Measurements from ENCODE around the gene SLC44A5. TPM values are rescaled to one million over a fixed set of nuclear protein-coding genes. Genes with fewer than 3 reads are reported as not detected.
"Not testable (repeated sequence)": the region's sequence is repeated elsewhere in the genome, so short reads cannot be mapped to it uniquely, and the experiment has no call there.

Gene SLC44A5
- total and polyA plus RNA-seq, 10 donors = 0.28 to 4.0 (median 0.87) TPM

DNA sequence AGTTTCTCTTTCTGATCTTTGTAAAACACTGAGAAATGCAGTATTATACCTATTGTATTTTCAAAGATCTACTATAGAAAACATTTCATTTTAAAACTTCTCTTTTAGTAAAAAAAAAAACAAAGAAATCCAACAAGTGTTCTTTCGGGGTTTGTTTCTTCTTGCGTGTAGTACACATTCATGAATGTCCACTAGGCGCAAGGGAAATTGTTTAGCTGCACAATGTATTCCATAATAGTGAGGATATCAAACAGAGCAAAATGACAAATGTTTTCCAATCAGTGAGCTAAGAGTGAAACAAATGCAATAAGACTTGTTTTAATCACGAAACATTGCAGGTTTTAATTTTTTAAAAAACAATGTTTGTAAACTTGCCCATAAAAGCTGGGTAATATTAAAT is 408.2 kb downstream of the SLC44A5 start:
- no peak for DNase-seq
- TF ChIP-seq POLR2AphosphoS5 (IDR thresholded peaks at IDR 0.05) = no peak
- no peak for TF ChIP-seq POLR2A (IDR thresholded peaks at IDR 0.05)
- TF ChIP-seq, protein P1, sequence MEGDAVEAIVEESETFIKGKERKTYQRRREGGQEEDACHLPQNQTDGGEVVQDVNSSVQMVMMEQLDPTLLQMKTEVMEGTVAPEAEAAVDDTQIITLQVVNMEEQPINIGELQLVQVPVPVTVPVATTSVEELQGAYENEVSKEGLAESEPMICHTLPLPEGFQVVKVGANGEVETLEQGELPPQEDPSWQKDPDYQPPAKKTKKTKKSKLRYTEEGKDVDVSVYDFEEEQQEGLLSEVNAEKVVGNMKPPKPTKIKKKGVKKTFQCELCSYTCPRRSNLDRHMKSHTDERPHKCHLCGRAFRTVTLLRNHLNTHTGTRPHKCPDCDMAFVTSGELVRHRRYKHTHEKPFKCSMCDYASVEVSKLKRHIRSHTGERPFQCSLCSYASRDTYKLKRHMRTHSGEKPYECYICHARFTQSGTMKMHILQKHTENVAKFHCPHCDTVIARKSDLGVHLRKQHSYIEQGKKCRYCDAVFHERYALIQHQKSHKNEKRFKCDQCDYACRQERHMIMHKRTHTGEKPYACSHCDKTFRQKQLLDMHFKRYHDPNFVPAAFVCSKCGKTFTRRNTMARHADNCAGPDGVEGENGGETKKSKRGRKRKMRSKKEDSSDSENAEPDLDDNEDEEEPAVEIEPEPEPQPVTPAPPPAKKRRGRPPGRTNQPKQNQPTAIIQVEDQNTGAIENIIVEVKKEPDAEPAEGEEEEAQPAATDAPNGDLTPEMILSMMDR (IDR thresholded peaks at IDR 0.05 in 8 of 11, conservative IDR thresholded peaks at IDR 0.05 in 3 of 11) = no peak
- no peaks in the 10 kb centered on the region for H3K4me1 ChIP-seq
- intact Hi-C loops (cut with DNase I; ENCODE audit: low total_unique reads) = loop anchor here (5.0 kb wide), 1 partner anchor 430 kb away; no protein-coding TSS in a partner anchor
- H3K27me3 ChIP-seq (replicated peaks in 1 of 7) = peaks cover 0 to 3% (median 0%) of the 10 kb centered on the region in 7 donors
- no peaks in the 10 kb centered on the region for H3K9me3 ChIP-seq
- H3K4me3 ChIP-seq = no peak overlapping the region
- 84 to 97% (median 90%) methylated on average over 4 of the region's 4 CpGs for WGBS, 5 donors
- H3K36me3 ChIP-seq = no peaks in the 10 kb centered on the region
- no peak overlapping the region for H3K27ac ChIP-seq

DNA sequence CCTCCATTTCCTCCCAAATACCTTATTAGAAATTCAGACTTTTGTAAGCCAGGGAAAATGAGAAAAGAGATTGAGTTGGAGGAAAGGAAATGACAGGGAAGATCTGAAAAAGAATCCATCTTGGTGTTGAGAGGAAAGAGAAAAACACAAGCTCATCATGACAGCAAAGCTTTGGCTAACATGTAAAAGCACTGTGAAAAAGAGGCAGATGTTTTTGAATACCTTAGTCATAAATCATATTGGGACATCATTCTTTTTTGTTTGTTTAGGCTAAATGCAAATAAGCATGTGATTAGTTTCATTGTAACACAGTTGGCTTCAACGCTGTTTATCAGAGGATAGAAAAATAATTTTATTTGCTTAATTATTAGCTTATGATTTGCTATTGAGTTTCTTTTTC is 412.2 kb downstream of the SLC44A5 start:
- intact Hi-C loops (cut with DNase I; ENCODE audit: low total_unique reads) = no loop called here
- no peaks in the 10 kb centered on the region for H3K36me3 ChIP-seq
- H3K9me3 ChIP-seq = no peaks in the 10 kb centered on the region
- H3K4me3 ChIP-seq = no peak overlapping the region
- no peak overlapping the region for H3K27ac ChIP-seq
- H3K27me3 ChIP-seq (replicated peaks in 1 of 7) = peaks cover 0 to 3% (median 0%) of the 10 kb centered on the region in 7 donors
- H3K4me1 ChIP-seq = no peaks in the 10 kb centered on the region
- no peak for DNase-seq
- TF ChIP-seq, protein P1 (IDR thresholded peaks at IDR 0.05 in 8 of 11, conservative IDR thresholded peaks at IDR 0.05 in 3 of 11) = no peak
- TF ChIP-seq POLR2A (IDR thresholded peaks at IDR 0.05) (no peak), POLR2AphosphoS5 (IDR thresholded peaks at IDR 0.05) (no peak)
- 92 to 98% (median 96%) methylated on average over 1 of the region's 1 CpG for WGBS, 5 donors

DNA sequence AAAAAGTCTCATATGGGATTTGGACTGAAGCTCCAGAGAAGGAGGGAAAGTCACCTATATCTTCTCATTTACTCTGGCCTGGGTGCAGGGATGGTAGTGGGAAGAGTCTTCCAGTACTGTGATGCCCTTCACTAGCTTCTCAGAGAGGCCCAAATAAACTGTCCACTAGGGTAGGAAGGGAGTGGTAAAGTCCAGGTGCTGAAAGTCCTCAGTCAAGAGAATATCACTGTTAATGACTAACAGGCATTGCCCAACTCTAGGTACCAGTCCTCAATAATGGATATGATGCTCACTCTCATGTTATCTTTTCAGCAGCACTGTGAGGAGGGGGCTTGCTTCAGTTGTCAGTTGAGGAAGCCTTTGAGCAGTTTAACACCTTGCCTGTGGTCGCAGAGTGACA is 412.8 kb downstream of the SLC44A5 start:
- H3K4me3 ChIP-seq = no peak overlapping the region
- no peaks in the 10 kb centered on the region for H3K36me3 ChIP-seq
- no peak overlapping the region for H3K27ac ChIP-seq
- no peak for DNase-seq
- no peaks in the 10 kb centered on the region for H3K9me3 ChIP-seq
- no peaks in the 10 kb centered on the region for H3K4me1 ChIP-seq
- 52 to 86% (median 64%) methylated on average over 1 of the region's 1 CpG for WGBS, 5 donors
- peaks cover 0 to 3% (median 0%) of the 10 kb centered on the region in 7 donors for H3K27me3 ChIP-seq (replicated peaks in 1 of 7)
- intact Hi-C loops (cut with DNase I; ENCODE audit: low total_unique reads) = no loop called here
- TF ChIP-seq POLR2A (IDR thresholded peaks at IDR 0.05) = no peak
- no peak for TF ChIP-seq POLR2AphosphoS5 (IDR thresholded peaks at IDR 0.05)
- TF ChIP-seq, protein P1 (IDR thresholded peaks at IDR 0.05 in 8 of 11, conservative IDR thresholded peaks at IDR 0.05 in 3 of 11) = no peak

DNA sequence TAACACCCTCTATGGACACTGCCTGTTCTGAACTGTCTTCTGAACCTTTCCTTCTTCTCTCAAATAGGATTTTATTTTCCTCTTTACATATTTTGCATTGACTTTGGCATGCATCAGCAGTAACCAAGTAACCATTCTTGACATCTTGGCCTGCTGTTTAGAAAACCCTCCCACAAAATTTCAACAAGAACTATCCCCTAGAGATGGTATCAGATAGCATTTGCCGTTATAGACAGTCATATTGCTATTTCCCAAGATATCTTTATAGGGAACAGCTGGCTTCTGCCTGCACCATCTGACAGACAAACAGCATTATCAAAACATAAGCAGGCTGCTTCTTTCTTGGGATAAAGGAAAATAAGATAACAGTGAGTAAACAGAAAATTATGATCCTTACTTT is 422.0 kb downstream of the SLC44A5 start:
- no peaks in the 10 kb centered on the region for H3K36me3 ChIP-seq
- no peaks in the 10 kb centered on the region for H3K4me1 ChIP-seq
- DNase-seq = no peak
- no peak overlapping the region for H3K27ac ChIP-seq
- H3K27me3 ChIP-seq (replicated peaks in 1 of 7) = no peaks in the 10 kb centered on the region
- no peaks in the 10 kb centered on the region for H3K9me3 ChIP-seq
- no peak for TF ChIP-seq POLR2AphosphoS5 (IDR thresholded peaks at IDR 0.05)
- TF ChIP-seq, protein P1 (IDR thresholded peaks at IDR 0.05 in 8 of 11, conservative IDR thresholded peaks at IDR 0.05 in 3 of 11) = no peak
- TF ChIP-seq POLR2A (IDR thresholded peaks at IDR 0.05) = no peak
- 57 to 82% (median 72%) methylated on average over 1 of the region's 1 CpG for WGBS, 5 donors
- H3K4me3 ChIP-seq = no peak overlapping the region
- intact Hi-C loops (cut with DNase I; ENCODE audit: low total_unique reads) = no loop called here

DNA sequence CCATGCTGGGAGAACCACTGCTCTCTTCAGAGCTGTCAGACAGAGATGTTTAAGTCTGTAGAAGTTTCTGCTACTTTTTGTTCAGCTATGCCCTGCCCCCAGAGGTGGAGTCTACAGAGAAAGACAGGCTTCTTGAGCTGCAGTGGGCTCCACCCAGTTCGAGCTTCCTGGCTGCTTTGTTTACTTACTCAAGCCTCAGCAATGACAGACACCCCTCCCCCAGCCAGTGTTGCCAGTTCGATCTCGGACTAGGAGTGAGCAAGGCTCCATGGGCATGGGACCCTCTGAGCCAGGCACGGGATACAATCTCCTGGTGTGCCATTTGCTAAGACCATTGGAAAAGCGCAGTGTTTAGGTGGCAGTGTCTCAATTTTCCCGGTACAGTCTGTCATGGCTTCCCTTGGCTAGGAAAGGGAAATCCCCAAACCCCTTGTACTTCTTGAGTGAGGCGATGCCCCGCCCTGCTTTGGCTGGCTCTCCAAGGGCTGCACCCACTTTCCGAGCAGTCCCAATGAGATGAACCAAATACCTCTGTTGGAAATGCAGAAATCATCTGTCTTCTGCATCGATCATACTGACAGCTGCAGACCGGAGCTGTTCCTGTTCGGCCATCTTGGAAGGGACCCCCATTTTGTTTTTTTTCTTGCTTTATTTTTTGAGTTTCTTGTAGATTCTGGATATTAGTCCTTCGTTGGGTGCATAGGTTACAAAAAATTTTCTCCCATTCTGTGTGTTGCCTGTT is 429.5 kb downstream of the SLC44A5 start:
- WGBS, 5 donors = 84 to 91% (median 89%) methylated on average over 13 of the region's 13 CpGs
- H3K27me3 ChIP-seq (replicated peaks in 1 of 7); H3K4me3 ChIP-seq; intact Hi-C loops (cut with DNase I; ENCODE audit: low total_unique reads); H3K36me3 ChIP-seq; H3K4me1 ChIP-seq; H3K27ac ChIP-seq; DNase-seq: not testable (repeated sequence)
- peaks cover 0 to 28% (median 7%) of the 10 kb centered on the region in 8 donors for H3K9me3 ChIP-seq

Data from spleen (tissue), 11 donors.